ENCODE results near the gene KDM2B. TPM values are rescaled to one million over a fixed set of nuclear protein-coding genes. Genes with fewer than 3 reads are reported as not detected.

The KDM2B gene
- polyA plus RNA-seq, 2 of the 4 experiments (the other 2 are of a cell fraction) = 10.4 to 18.4 TPM

- CTCF ChIA-PET = interaction anchor here (0.6 to 12.4 kb wide), 27 partner anchors 11 to 183 kb away, joined by 3 to 190 read pairs (median 6); partner anchors contain the start of genes KDM2B, MORN3 and RHOF
- peak; percentile 80 to 87 for ATAC-seq
- FAIRE-seq = no peak
- TF ChIP-seq FOSB (CRISPR knock-in tag; IDR thresholded peaks at IDR 0.05) = no peak
- TF ChIP-seq CEBPB (IDR thresholded peaks at IDR 0.05) = no peak
- no peak for TF ChIP-seq RCOR1 (IDR thresholded peaks at IDR 0.05; ENCODE audit: low read depth, low read length)
- TF ChIP-seq RARB (CRISPR knock-in tag; IDR thresholded peaks at IDR 0.05) = no peak
- no peak for TF ChIP-seq MAZ (IDR thresholded peaks at IDR 0.05; ENCODE audit: borderline replicate concordance, low read depth, low read length)
- peak; percentile 55 for TF ChIP-seq MYC (IDR thresholded peaks at IDR 0.05; ENCODE audit: borderline replicate concordance, low read length)
- TF ChIP-seq, protein P1, sequence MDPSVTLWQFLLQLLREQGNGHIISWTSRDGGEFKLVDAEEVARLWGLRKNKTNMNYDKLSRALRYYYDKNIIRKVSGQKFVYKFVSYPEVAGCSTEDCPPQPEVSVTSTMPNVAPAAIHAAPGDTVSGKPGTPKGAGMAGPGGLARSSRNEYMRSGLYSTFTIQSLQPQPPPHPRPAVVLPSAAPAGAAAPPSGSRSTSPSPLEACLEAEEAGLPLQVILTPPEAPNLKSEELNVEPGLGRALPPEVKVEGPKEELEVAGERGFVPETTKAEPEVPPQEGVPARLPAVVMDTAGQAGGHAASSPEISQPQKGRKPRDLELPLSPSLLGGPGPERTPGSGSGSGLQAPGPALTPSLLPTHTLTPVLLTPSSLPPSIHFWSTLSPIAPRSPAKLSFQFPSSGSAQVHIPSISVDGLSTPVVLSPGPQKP (IDR thresholded peaks at IDR 0.05; ENCODE audit: low read depth, low read length) = no peak
- TF ChIP-seq, protein P2, sequence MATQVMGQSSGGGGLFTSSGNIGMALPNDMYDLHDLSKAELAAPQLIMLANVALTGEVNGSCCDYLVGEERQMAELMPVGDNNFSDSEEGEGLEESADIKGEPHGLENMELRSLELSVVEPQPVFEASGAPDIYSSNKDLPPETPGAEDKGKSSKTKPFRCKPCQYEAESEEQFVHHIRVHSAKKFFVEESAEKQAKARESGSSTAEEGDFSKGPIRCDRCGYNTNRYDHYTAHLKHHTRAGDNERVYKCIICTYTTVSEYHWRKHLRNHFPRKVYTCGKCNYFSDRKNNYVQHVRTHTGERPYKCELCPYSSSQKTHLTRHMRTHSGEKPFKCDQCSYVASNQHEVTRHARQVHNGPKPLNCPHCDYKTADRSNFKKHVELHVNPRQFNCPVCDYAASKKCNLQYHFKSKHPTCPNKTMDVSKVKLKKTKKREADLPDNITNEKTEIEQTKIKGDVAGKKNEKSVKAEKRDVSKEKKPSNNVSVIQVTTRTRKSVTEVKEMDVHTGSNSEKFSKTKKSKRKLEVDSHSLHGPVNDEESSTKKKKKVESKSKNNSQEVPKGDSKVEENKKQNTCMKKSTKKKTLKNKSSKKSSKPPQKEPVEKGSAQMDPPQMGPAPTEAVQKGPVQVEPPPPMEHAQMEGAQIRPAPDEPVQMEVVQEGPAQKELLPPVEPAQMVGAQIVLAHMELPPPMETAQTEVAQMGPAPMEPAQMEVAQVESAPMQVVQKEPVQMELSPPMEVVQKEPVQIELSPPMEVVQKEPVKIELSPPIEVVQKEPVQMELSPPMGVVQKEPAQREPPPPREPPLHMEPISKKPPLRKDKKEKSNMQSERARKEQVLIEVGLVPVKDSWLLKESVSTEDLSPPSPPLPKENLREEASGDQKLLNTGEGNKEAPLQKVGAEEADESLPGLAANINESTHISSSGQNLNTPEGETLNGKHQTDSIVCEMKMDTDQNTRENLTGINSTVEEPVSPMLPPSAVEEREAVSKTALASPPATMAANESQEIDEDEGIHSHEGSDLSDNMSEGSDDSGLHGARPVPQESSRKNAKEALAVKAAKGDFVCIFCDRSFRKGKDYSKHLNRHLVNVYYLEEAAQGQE (IDR thresholded peaks at IDR 0.05) = no peak
- TF ChIP-seq, protein P3, sequence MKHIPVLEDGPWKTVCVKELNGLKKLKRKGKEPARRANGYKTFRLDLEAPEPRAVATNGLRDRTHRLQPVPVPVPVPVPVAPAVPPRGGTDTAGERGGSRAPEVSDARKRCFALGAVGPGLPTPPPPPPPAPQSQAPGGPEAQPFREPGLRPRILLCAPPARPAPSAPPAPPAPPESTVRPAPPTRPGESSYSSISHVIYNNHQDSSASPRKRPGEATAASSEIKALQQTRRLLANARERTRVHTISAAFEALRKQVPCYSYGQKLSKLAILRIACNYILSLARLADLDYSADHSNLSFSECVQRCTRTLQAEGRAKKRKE (CRISPR knock-in tag; IDR thresholded peaks at IDR 0.05; ENCODE audit: low read depth) = 0 out of 2 replicates have a peak, but pooled peaks have one; percentile 56
- TF ChIP-seq RNF2 (IDR thresholded peaks at IDR 0.05; ENCODE audit: borderline replicate concordance, low read depth) = no peak
- TF ChIP-seq HOXA7 (CRISPR knock-in tag; IDR thresholded peaks at IDR 0.05) = no peak
- no peak for TF ChIP-seq KDM1A (IDR thresholded peaks at IDR 0.05; ENCODE audit: low read depth)
- no peak for TF ChIP-seq NFE2L2 (conservative IDR thresholded peaks at IDR 0.05; ENCODE audit: low read length)
- no peak for TF ChIP-seq POLR2AphosphoS2 (conservative IDR thresholded peaks at IDR 0.05; ENCODE audit: low read length)
- TF ChIP-seq TFCP2L1 (CRISPR knock-in tag; IDR thresholded peaks at IDR 0.05) = no peak
- no peak for TF ChIP-seq ZSCAN20 (CRISPR knock-in tag; IDR thresholded peaks at IDR 0.05)
- no peak for TF ChIP-seq NPAS2 (CRISPR knock-in tag; IDR thresholded peaks at IDR 0.05; ENCODE audit: borderline replicate concordance)
- no peak for TF ChIP-seq GATA3 (IDR thresholded peaks at IDR 0.05; ENCODE audit: borderline replicate concordance)
- TF ChIP-seq SMC3 (IDR thresholded peaks at IDR 0.05) = no peak
- no peak for TF ChIP-seq ZNF302 (CRISPR knock-in tag; IDR thresholded peaks at IDR 0.05)
- TF ChIP-seq ZC3H11A (IDR thresholded peaks at IDR 0.05) = no peak
- peak; percentile 22; the same call in 2 of the 3 replicates for TF ChIP-seq CTCF (IDR thresholded peaks at IDR 0.05)
- TF ChIP-seq CBX2 (IDR thresholded peaks at IDR 0.05; ENCODE audit: borderline replicate concordance, low read depth) = no peak
- TF ChIP-seq POLR2A (IDR thresholded peaks at IDR 0.05; ENCODE audit: low read length) = peak; percentile 85
- TF ChIP-seq ZFP36 (IDR thresholded peaks at IDR 0.05; ENCODE audit: borderline replicate concordance, partially characterized antibody) = no peak
- peak; percentile 73 for TF ChIP-seq MAX (IDR thresholded peaks at IDR 0.05)
- TF ChIP-seq, protein P4, sequence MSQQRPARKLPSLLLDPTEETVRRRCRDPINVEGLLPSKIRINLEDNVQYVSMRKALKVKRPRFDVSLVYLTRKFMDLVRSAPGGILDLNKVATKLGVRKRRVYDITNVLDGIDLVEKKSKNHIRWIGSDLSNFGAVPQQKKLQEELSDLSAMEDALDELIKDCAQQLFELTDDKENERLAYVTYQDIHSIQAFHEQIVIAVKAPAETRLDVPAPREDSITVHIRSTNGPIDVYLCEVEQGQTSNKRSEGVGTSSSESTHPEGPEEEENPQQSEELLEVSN (IDR thresholded peaks at IDR 0.05; ENCODE audit: borderline replicate concordance, low read depth) = no peak; the same call in 1 of the 2 replicates
- TF ChIP-seq CHD4 (IDR thresholded peaks at IDR 0.05; ENCODE audit: borderline replicate concordance) = no peak
- 0 out of 5 replicates have a peak, but pooled peaks of 1 of the 2 experiments have one; percentile 7 for TF ChIP-seq RAD21 (conservative IDR thresholded peaks at IDR 0.05 in 1 of 2, IDR thresholded peaks at IDR 0.05 in 1 of 2)
- TF ChIP-seq EHMT2 (IDR thresholded peaks at IDR 0.05; ENCODE audit: low read depth) = no peak
- TF ChIP-seq HEYL (CRISPR knock-in tag; IDR thresholded peaks at IDR 0.05) = no peak
- no peak for TF ChIP-seq BHLHE40 (IDR thresholded peaks at IDR 0.05; ENCODE audit: low read depth, low read length)
Measured at GRCh38 chr12:121626087-121626852, 45.4 kb upstream of the KDM2B start, which contains the start of gene ORAI1. ORAI1 (plus strand) TSS chr12:121626530.

More at GRCh38 chr12:121626087-121626852, 45.4 kb upstream of the KDM2B start, which contains the start of gene ORAI1:
- H3K4me2 ChIP-seq = peak within 1 kb of the TSS; percentile 85
- POLR2A ChIA-PET = interaction anchor here (0.6 to 3.4 kb wide), 16 partner anchors 10 to 174 kb away, joined by 3 to 24 read pairs (median 5); partner anchors contain the start of gene KDM2B
- H3K4me1 ChIP-seq = peaks cover 32% of the 10 kb centered on the region
- DNase-seq (ENCODE audit: low read depth in 1 of 2, low spot score in 1 of 2) = peak; percentile 80 to 96
- H3K9me3 ChIP-seq = no peaks in the 10 kb centered on the region
- H3K27ac ChIP-seq = peak within 1 kb of the TSS; percentile 77 to 92
- peak within 1 kb of the TSS; percentile 67 for H3K4me3 ChIP-seq
- WGBS (ENCODE audit: missing lambda C conversion rate) = 7% methylated on average over 14 of the region's 92 CpGs
